Neutrophil (primary cell): ENCODE measurements around the gene RBFOX2.

ENCODE experiments used
- H3K27ac ChIP-seq: fragments of 200-600 bp; sonication (generic); 2 replicates; pipeline ENCODE4 v1.5.1; 2016; ENCODE audit warnings: mild to moderate bottlenecking, moderate library complexity
- H3K27me3 ChIP-seq: fragments of 200-600 bp; sonication (generic); 2 replicates; pipeline ENCODE4 v1.6.0; 2016; ENCODE audit warnings: mild to moderate bottlenecking
- H3K36me3 ChIP-seq: fragments of 200-600 bp; sonication (generic); 2 replicates; pipeline ENCODE4 v1.5.1; 2017
- H3K4me1 ChIP-seq, 2 experiments: fragments of 200-600 bp in 1 of 2; sonication (generic) in 1 of 2; 1 replicate in 1 of 2; 2 replicates in 1 of 2; pipeline versions ENCODE4 v1.5.1 to v1.6.1; 2013 to 2016; ENCODE audit warnings: low read depth in 1 of 2, low read length in 1 of 2, mild to moderate bottlenecking in 1 of 2, moderate library complexity in 1 of 2; ENCODE audit not compliant: control insufficient read depth in 1 of 2, insufficient read depth in 1 of 2
- H3K4me3 ChIP-seq, 2 experiments: fragments of 200-600 bp in 1 of 2; sonication (generic) in 1 of 2; 1 replicate in 1 of 2; 2 replicates in 1 of 2; pipeline ENCODE4 v1.5.1; 2013 to 2016; ENCODE audit warnings: low read depth in 1 of 2, low read length in 1 of 2, mild to moderate bottlenecking in 1 of 2, moderate library complexity in 1 of 2
- H3K9me3 ChIP-seq: fragments of 200-600 bp; sonication (generic); 2 replicates; pipeline ENCODE4 v1.5.1; 2016
- CTCF ChIP-seq: fragments of 200-600 bp; sonication (generic); IDR thresholded peaks from 2 replicates; pipeline ENCODE4 v1.5.1; 2016; ENCODE audit warnings: antibody characterized with exemption

RBFOX2 gene

GRCh38 chr22:36017651-36018091, 11.0 kb downstream of the RBFOX2 start:
- no peaks in the 10 kb centered on the region for H3K36me3 ChIP-seq
- H3K27ac ChIP-seq = no peak overlapping the region
- H3K9me3 ChIP-seq = no peaks in the 10 kb centered on the region
- TF ChIP-seq CTCF = no peak
- H3K4me1 ChIP-seq = no peaks in the 10 kb centered on the region
- no peaks in the 10 kb centered on the region for H3K27me3 ChIP-seq
- no peak overlapping the region for H3K4me3 ChIP-seq

- no peak for TF ChIP-seq CTCF
- no peak overlapping the region for H3K4me3 ChIP-seq
- no peak overlapping the region for H3K27ac ChIP-seq
- no peaks in the 10 kb centered on the region for H3K36me3 ChIP-seq
- H3K9me3 ChIP-seq = no peaks in the 10 kb centered on the region
- no peaks in the 10 kb centered on the region for H3K27me3 ChIP-seq
- no peaks in the 10 kb centered on the region for H3K4me1 ChIP-seq
These were observed 11.9 kb downstream of the RBFOX2 start for GRCh38 chr22:36016684-36017083.

DNA sequence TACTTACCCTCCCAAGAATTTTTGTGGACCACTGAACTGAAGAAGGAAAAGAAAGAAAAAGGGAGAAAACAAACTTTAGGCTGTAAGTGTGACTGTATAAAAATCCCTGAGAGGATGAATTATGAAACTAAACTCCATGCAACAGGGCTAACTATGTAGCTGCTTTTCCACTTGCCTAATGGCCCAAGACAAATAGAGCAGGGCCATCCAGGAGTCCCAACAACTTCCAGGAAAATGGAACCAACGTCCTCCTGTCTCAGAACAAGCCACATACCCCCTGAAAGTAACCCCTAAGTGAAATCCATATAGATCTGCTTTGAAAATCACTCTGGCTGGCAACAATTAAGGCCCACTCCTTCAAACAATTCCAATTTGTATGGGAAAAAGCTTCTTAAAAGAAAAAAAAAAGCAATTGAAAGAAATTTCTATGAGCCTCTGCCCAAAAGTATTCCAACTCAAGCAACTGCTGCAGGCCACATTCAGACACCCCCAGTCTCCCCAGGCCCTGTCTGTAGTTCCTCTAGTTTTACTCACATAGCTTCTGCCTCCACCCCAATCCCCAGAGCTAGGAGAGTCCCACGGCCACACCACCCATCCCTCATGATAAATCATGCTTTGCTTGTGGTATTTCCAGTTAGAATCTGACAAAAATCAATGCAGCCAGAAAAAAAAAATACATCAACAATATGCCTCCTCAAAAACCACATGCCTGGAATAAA, 12.7 kb downstream of the RBFOX2 start:
- no peak overlapping the region for H3K4me3 ChIP-seq
- no peak overlapping the region for H3K27ac ChIP-seq
- H3K9me3 ChIP-seq = no peaks in the 10 kb centered on the region
- no peaks in the 10 kb centered on the region for H3K36me3 ChIP-seq
- no peak for TF ChIP-seq CTCF
- H3K27me3 ChIP-seq = no peaks in the 10 kb centered on the region
- H3K4me1 ChIP-seq = no peaks in the 10 kb centered on the region

GRCh38 chr22:36015155-36015810, 13.3 kb downstream of the RBFOX2 start:
- Histone ChIP-seq H3K4me3 (no peak overlapping the region), H3K27ac (no peak overlapping the region), H3K36me3 (no peaks in the 10 kb centered on the region), H3K9me3 (no peaks in the 10 kb centered on the region), H3K4me1 (no peaks in the 10 kb centered on the region), H3K27me3 (no peaks in the 10 kb centered on the region)
- no peak for TF ChIP-seq CTCF

GRCh38 chr22:36014546-36015074, 14.0 kb downstream of the RBFOX2 start:
- Histone ChIP-seq H3K36me3 (no peaks in the 10 kb centered on the region), H3K27ac (no peak overlapping the region), H3K4me1 (no peaks in the 10 kb centered on the region), H3K4me3 (no peak overlapping the region), H3K9me3 (no peaks in the 10 kb centered on the region), H3K27me3 (no peaks in the 10 kb centered on the region)
- TF ChIP-seq CTCF = no peak
